ENCODE measurements around the gene TMEM145.

The TMEM145 gene

GRCh38 chr19:42277821-42278451 is 35.2 kb upstream of the TMEM145 start:
- DNase-seq (ENCODE audit: low spot score), result no peak

- DNase-seq (ENCODE audit: low spot score), result no peak
These were observed 34.5 kb upstream of the TMEM145 start for GRCh38 chr19:42278452-42279154.

- DNase-seq (ENCODE audit: low spot score), result no peak
These were observed 33.8 kb upstream of the TMEM145 start for GRCh38 chr19:42279155-42279901.

- DNase-seq (ENCODE audit: low spot score), result peak; percentile 96
These were observed 33.0 kb upstream of the TMEM145 start for GRCh38 chr19:42279902-42280814.

GRCh38 chr19:42280815-42281145 is 32.3 kb upstream of the TMEM145 start:
- peak; percentile 80 for DNase-seq (ENCODE audit: low spot score)

- DNase-seq (ENCODE audit: low spot score), result peak; percentile 78
These were observed 31.8 kb upstream of the TMEM145 start for GRCh38 chr19:42281146-42281826.

- DNase-seq (ENCODE audit: low spot score), result no peak
These were observed 31.0 kb upstream of the TMEM145 start for GRCh38 chr19:42281827-42282762.

GRCh38 chr19:42282819-42283187 is 30.3 kb upstream of the TMEM145 start:
- DNase-seq (ENCODE audit: low spot score), result no peak

GRCh38 chr19:42283188-42284065 is 29.7 kb upstream of the TMEM145 start:
- DNase-seq (ENCODE audit: low spot score), result peak; percentile 97

- peak; percentile 84 for DNase-seq (ENCODE audit: low spot score)
These were observed 29.0 kb upstream of the TMEM145 start for GRCh38 chr19:42284066-42284501.

- DNase-seq (ENCODE audit: low spot score), result no peak
These were observed 28.3 kb upstream of the TMEM145 start for GRCh38 chr19:42284591-42285341.

GRCh38 chr19:42285541-42285941 is 27.6 kb upstream of the TMEM145 start:
- no peak for DNase-seq (ENCODE audit: low spot score)

GRCh38 chr19:42285988-42286348 is 27.1 kb upstream of the TMEM145 start:
- no peak for DNase-seq (ENCODE audit: low spot score)

- DNase-seq (ENCODE audit: low spot score), result no peak
These were observed 26.6 kb upstream of the TMEM145 start for GRCh38 chr19:42286349-42287016.

GRCh38 chr19:42287017-42287826 is 25.9 kb upstream of the TMEM145 start:
- DNase-seq (ENCODE audit: low spot score), result no peak

GRCh38 chr19:42287827-42288107 is 25.3 kb upstream of the TMEM145 start:
- DNase-seq (ENCODE audit: low spot score), result no peak

GRCh38 chr19:42288387-42288786 is 24.7 kb upstream of the TMEM145 start:
- no peak for DNase-seq (ENCODE audit: low spot score)

Measured in putamen (tissue), 1 donor.